SKM-1 treated with dmso at 0.1 percent for 144 hours (cell line): ENCODE measurements around the gene PDGFA.

Source experiments
- DNase-seq: peaks from one replicate; lab custom pipeline; 2025; ENCODE audit not compliant: unreplicated experiment; lab: John Stamatoyannopoulos, UW

Gene PDGFA

DNA sequence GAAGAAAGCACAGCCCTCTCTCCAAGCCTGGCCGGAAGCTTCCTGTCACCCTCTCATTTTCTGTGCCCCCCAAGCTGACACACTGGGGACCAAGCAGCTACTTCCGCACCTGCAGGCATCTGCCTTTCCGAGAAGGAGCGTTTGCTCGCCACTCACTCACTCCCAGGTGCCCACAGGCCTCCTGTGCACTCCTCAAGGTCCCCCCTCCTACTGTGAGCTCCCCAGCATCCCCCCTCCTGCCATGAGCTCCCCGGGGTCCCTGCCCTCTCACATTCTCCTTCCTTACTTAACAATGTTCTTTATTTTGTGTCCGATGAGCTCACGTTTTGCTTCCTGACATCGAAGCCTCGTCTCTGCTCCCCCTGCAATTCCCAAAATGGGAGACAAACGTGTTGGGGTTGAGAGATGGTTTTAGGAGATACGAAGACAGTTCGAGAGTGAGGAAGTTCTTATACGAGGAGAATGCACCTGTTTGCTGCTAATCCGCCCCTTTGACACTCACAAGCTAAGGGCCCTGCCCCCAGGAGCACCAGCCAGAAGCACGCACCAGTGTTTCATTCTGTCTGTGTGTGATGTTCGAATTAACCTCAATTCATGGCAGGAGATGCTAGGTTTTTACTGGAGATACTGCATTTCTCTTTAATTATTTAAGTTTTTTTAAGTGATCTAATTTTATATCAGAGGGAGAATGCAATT, 70.2 kb downstream of the PDGFA start:
- no peak for DNase-seq

DNA sequence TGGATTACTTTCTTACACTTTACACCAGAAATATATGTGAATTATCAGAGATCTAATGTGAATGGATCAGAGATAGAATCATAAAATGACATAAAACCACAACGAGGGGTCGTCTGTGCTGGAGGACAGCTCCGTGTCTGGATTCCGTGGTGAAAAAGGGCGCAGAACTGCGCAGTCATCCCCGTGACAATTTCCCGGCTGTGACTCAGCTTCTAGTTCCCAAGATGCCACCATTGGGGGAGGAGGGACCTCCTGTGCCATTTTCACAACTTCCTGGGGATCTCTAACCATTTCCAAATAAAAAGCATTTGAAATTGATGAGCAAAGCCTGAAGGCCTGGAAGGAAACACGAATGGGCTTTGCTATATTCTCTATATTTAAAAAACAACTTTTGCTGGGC, 72.1 kb downstream of the PDGFA start:
- DNase-seq, result no peak
